ENCODE results near the gene TMEM141.
"Not testable (repeated sequence)": the region's sequence is repeated elsewhere in the genome, so short reads cannot be mapped to it uniquely, and the experiment has no call there.

The TMEM141 gene

GRCh38 chr9:136755302-136756133, 35.6 kb upstream of the TMEM141 start:
- not testable (repeated sequence) for DNase-seq (ENCODE audit: low spot score)

- no peak for DNase-seq (ENCODE audit: low spot score)
These were observed 35.1 kb upstream of the TMEM141 start for GRCh38 chr9:136756134-136756438.

DNA sequence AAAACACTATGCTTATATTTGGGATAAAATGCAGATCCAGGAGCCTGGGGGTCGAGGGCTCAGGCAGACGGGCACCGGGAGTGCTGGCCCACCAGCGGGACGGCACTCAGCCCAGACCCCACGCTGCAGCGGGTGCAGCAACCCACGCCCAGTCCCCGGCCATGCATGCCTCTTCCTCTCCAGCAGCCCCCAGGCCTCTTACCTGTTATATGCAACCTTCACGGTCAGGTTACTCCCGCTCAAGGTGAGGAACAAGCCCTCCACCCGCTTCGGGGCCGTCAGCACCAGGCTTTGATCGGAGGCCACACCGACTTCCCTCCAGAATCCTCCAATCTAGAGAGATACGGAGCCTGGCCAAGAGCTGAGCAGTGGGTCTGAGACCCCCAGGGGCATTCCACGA, 34.3 kb upstream of the TMEM141 start:
- no peak for DNase-seq (ENCODE audit: low spot score)

DNA sequence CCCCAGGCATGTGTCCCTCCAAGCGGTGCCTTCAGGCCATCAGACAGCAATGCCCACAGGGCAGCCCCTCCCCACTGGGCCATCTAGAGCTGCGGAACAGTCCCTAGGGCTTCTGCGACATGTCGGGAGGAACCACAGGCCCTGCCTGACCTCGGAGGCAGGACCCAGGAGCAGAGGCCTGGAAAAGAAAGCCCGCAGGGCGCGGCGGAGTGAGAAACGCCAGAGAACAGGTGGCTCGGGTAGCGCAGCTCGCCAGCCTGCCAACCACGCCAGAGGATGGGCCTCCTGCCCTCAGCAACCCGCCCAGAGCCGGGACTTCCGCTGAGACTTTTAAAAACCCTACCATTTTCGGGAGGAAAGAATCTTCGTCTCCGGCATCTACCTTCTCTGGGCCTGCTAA, 33.8 kb upstream of the TMEM141 start:
- DNase-seq (ENCODE audit: low spot score): no peak

DNA sequence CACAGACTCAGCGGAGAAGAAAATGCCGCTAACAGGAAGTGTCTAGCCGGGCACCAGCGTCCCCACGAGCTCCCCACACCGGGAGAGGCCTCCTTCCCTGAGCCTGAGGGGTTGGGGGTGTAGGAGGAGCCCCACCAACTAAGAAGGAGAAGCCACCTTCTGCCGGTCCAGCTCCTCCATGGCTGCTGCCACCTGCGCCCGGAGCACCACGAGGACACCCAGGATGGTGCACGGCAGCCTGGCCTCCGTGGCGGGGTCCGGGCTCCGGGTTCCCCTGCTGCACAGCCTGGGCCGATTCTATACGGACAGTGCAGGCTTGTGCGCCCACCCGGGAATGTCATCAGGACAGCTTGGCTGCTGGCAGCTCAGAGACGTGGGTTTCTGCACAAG, 33.4 kb upstream of the TMEM141 start:
- no peak for DNase-seq (ENCODE audit: low spot score)

DNA sequence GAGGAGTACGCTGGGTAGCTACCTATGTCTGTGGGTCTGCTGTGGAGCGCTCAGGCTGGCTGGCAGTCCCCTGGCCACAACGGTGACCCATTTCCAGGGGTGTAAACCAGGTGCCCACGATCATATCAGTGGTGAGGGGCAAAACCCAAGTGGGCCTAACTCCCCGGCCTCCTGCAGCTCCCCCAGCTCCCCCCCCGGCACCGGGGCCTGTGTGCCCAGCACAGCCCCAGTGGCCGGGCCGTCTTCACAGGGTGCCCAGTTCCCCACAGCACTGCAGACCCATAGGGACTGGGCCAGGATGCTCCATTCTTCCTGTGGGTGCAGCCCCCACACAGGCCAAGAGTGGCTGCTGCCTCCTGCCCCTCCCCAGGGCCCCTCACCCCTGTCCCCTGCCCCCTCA, 32.1 kb upstream of the TMEM141 start:
- DNase-seq (ENCODE audit: low spot score): no peak

DNA sequence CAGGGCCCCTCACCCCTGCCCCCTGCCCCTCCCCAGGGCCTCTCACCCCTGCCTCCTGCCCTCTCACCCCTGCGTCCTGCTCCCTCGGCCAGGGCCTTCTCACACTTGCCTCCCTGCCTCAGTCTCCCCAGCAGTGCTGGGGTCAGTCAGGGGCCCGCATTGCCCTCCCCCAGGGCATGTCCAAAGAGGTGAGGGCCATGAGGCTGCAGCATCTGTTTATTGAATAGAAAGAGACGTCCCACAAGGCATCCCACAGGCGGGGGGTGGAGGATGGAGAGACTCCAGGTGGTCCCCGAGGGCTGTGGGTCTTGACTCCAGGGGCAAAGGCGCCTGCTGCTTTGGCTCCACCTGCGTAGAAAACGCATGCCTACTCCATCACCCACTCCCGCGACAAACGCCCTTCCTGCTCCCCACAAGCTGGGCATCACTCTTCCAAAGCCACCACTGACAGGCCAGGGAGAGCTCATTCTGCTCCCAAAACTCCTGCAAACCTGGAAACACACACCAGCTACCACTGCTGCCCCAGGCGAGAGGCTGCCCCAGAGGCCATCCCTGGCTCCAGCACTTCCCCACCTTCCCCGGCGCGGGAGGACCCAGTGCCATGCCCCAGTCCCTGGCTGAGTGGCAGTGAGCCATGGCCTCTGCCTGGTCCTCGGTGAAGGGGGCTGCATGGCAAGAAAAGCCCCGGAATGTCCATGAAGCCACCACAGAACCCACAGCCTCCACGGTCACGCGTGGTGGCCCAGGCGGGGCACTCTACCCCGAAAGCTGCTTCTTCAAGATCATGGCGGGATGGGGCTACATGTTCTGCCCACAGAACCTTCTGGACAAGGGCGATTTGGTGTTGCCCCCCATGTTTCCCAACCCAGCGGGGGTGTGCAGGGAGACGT, 31.5 kb upstream of the TMEM141 start:
- DNase-seq (ENCODE audit: low spot score): no peak

GRCh38 chr9:136760424-136760823, 30.7 kb upstream of the TMEM141 start:
- DNase-seq (ENCODE audit: low spot score): no peak

GRCh38 chr9:136760834-136761544, 30.2 kb upstream of the TMEM141 start:
- not testable (repeated sequence) for DNase-seq (ENCODE audit: low spot score)

- no peak for DNase-seq (ENCODE audit: low spot score)
These were observed 29.6 kb upstream of the TMEM141 start for GRCh38 chr9:136761545-136761981.

DNA sequence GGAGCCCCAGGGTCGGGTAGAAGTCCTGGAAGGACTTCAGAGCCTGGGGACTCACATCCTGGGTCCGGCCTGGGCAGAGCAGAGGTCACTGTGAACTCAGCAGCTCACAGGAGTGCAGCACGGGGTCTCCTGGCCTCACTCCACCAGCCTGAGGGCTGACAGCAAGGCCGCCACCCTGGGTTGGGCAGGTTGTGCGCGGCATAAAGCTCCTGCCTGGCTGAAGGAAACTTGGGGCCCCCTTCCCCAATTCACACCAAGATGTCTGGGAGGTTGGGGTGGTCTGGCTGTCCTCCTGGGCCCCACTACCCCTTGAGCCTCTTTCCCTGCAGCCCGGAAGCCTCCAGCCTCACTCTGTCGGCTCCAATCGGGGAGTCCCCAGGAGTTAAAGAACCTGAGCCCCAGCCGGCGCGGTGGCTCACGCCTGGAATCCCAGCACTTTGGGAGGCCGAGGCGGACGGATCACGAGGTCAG, 28.9 kb upstream of the TMEM141 start:
- no peak for DNase-seq (ENCODE audit: low spot score)

- DNase-seq (ENCODE audit: low spot score): no peak
These were observed 28.1 kb upstream of the TMEM141 start for GRCh38 chr9:136762915-136763648.

GRCh38 chr9:136763649-136764035, 27.5 kb upstream of the TMEM141 start:
- DNase-seq (ENCODE audit: low spot score): no peak

GRCh38 chr9:136764301-136764891, 26.7 kb upstream of the TMEM141 start, which contains the start of gene LCN15:
TSS of gene LCN15 (minus strand) at chr9:136764518. CDS start at chr9:136764488, 30 bp downstream.
- DNase-seq (ENCODE audit: low spot score): no peak

DNA sequence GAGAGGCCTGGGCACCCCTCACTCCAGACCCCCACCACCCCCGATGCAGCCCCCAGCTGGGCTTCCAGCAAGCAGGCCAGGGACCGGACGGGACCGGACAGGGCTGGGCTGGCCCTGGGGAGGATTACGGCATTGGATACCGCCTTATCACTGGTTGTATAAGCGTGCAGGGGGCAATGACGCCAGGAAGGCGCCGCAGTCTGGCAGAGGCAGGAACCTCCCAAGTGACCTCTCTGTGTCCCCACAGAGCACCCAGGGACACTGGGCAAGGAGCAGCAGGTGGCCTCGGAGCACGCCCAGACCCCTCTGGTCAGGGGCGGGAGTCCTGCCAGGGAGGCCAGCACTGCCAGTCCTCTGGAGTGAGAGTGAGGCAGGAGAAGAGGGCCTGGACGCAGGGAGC, 26.1 kb upstream of the TMEM141 start:
- no peak for DNase-seq (ENCODE audit: low spot score)

DNA sequence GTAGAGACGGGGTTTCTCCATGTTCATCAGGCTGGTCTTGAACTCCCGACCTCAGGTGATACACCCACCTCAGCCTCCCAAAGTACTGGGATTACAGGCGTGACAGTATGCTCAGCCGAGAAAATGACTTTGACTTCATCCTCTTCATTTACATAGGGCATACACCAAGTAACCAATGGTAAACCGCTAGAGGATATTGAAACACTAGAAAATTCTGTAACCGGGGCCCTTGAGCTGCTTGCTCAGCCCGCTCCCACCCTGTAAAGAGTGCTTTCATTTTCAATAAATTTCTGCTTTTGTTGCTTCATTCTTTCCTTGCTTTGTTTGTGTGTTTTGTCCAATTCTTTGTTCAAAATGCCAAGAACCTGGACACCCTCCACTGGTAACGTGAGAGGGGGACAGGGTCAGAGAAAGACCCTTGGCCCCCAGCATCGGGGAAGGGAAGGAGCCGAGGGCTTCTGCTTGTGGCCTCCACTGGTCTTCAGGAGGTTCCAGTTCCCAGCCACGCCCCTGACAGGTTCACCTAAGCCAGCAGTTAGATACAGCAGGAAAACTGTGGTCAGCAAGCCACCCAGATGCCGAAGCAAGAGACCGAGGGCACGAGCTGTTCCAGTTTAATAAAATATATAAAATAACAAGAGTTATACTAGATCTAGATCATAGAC, 25.3 kb upstream of the TMEM141 start:
- not testable (repeated sequence) for DNase-seq (ENCODE audit: low spot score)

GRCh38 chr9:136766410-136767120, 24.6 kb upstream of the TMEM141 start:
- not testable (repeated sequence) for DNase-seq (ENCODE audit: low spot score)

GRCh38 chr9:136769710-136770191, 21.4 kb upstream of the TMEM141 start:
- no peak for DNase-seq (ENCODE audit: low spot score)

DNA sequence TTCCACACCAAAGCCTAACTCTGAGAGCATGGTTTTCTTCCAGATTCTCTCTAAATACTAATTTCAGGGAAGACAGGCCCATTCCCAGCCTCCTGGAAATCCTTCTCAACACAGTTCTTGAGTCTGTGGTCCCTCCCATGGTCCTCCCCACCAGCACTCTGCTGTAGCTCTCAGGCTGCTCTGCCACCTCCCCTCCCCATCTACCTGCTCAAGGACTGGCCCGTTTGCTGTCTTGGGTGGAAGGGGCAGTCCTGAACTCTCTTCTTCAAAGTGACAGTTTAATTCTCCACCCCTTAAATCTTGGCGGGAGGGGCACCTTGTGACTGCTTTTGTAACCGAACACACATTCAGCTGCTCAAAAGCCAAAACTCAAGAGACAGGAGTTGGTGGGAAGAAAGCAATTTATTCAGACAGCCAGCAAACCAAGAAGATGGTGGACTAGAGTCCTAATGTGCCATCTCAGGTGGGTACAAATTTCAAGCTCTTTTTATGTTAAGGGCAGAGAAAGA, 19.2 kb upstream of the TMEM141 start:
- no peak for DNase-seq (ENCODE audit: low spot score)
